ENCODE measurements around the gene RABAC1.

RABAC1 gene

GRCh38 chr19:41913538-41914423 lies 45.3 kb downstream of the RABAC1 start:
- DNase-seq = no peak

GRCh38 chr19:41912899-41913537 lies 46.1 kb downstream of the RABAC1 start:
- no peak for DNase-seq

- no peak for DNase-seq
Measured at GRCh38 chr19:41911889-41912731, 47.0 kb downstream of the RABAC1 start.

- DNase-seq = no peak
Measured at GRCh38 chr19:41910992-41911888, 47.9 kb downstream of the RABAC1 start.

- DNase-seq = no peak
Measured at GRCh38 chr19:41910240-41910991, 48.7 kb downstream of the RABAC1 start.

- no peak for DNase-seq
Measured at GRCh38 chr19:41909706-41910105, 49.4 kb downstream of the RABAC1 start.

GRCh38 chr19:41908724-41909464 lies 50.2 kb downstream of the RABAC1 start:
- DNase-seq = no peak

GRCh38 chr19:41907994-41908615 lies 51.0 kb downstream of the RABAC1 start:
- no peak for DNase-seq

GRCh38 chr19:41906916-41907680 lies 52.0 kb downstream of the RABAC1 start:
- no peak for DNase-seq
